ENCODE data around the gene RAD50. TPM values are rescaled to one million over a fixed set of nuclear protein-coding genes. Genes with fewer than 3 reads are reported as not detected.
"Not testable (repeated sequence)": the region's sequence is repeated elsewhere in the genome, so short reads cannot be mapped to it uniquely, and the experiment has no call there.

RAD50 gene
- total RNA-seq, 1 experiment from 2014 or later, result 25.2 TPM

DNA sequence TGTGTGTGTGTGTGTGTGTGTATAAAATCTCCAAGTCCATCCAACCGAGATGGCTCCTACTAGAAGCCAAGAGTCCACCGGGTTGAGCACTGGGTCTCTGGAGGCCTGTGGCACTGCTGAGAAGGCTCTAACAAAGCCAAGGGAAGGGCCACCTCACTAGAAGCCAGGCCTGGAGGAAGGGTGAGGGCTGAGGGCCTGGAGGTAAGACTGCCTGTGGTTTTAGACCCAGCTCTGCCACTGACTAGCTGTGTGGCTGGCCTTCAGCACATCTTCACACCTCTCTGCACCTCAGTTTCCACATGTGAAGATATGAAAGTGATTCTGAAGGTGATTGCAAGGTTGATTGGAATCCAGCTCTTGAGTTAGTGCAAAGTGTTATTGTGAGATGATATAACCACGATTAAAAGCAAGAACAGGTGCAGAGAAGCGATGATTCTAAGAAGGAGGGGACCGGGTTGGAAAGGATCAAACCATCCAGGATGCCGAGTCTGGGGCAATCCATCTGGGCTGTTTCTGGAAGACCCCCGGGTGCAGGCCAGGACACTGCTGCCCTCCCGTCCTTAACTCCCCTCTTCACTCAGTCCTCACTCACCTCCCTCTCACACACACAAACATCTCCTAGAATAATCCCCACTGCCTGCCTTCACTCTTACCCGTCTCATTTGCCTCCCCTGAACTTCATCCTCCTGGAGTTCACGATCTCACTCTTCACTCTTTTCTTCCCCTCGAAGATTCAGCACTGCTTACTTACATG is 119.3 kb downstream of the RAD50 start:
- no peak for DNase-seq (ENCODE audit: low read depth)

DNA sequence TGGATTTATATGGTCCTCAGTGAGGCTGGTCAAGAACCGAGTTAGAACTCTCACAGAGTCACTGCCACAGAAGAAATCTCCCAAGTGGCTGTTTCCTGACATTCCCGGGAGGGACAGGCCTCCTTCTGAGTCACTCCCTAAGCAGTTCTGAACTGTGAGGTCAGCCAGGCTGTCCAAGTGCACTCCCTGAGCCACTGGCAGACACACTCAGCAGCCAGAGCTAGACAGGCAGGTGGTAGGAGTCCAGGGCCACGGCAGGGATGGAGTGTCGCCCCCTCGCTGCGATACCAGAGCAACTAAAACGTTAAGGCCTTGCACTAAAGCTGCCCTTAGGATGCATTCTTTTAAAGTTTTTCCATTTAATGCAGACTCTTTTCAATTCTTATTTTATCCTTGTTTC is 120.4 kb downstream of the RAD50 start:
- DNase-seq (ENCODE audit: low read depth), result peak; percentile 84

DNA sequence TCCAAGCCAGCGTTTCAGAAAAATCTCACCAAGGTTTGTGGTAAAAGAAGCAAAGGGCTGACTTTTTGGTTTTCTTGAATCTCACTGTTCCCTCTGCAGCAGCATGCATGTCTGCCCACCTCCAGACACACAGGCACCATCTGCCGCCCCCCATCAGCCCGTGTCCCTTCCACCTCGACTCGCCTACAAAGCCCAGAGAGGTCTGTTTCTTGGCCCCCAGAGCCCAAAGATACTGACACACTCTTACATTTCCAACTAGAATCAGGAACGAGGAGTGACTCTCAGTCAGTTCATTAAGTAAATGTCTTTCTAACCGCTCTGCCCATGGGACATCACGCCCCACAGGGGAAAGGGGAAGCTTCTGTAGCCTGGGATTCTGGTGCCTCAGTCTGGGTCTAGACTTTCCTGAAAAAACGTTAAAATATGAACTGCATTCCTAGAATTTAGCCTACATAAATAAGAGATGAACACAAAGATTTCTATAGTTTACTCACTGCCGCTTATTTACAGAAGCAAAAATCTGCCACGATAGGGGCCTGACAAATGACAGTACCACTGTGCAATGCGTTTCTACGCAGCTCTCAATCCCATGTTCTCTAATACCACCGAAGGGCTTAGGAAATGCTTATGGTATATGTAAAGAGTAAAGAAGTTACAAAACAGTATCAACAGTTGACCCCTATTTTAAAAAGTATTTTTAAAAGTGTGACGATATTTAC is 121.1 kb downstream of the RAD50 start:
- DNase-seq (ENCODE audit: low read depth), result no peak

DNA sequence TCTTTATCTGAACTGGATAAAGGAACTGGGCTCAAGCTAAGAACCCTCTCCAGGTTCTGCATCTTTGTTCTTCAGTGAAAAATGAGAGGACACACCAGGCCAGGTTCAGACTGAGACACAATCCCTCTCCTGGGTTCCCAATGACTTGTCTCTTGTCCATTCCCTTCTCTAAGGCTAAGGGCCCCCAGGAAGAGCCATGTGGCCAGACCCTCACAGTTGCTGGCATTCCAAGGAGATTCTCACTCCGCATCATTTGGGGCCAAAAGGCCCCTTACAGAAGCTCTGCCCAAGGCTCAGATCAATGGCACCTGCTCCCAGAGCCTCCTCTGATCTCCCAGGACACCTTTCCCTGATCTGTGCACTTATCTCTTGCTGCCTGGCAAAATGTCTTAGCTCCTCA is 122.0 kb downstream of the RAD50 start:
- DNase-seq (ENCODE audit: low read depth), result no peak

DNA sequence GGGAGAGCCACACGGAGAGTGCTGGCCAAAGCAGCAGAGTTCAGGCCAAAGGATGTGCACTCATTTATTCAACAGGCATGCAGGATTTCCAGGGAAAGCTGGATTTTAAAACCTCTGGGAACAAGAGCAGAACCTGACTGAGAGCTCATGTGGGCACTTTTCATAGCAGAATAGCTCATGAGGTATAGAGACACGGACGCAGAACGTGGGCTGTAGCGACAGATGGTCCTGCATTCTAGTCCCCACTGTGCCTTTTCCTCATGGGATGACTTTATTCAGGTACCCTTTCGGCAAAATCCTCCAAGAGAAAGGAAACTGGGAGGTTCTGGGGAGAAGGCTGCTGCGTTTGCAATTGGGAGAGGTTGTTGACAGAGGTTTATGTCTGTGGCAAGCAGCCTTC is 122.4 kb downstream of the RAD50 start:
- no peak for DNase-seq (ENCODE audit: low read depth)

DNA sequence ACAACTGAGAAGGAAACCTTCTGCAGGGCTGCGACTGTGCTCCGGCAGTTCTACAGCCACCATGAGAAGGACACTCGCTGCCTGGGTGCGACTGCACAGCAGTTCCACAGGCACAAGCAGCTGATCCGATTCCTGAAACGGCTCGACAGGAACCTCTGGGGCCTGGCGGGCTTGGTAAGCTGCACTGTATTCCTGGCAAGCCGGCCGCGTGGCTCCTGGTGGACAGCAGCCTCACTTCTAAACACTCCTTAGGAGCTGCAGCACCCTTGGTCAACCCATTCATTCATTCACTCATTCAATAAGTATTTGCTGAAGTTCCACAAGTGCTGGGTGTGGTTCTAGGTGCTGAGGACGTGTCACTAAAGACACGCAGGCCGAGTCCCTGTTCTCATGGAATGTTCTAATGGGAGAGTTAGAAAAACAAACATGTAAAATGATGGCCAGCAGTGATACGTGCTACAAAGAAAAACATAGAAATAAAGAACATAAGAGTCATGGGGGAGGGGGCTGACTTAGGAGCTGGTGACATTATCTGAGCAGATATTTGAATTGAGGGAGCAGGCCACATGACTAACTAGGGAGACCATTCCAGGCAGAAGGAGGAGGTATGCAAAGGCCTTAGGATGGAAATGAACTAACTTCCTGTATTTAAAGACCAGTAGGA is 123.1 kb downstream of the RAD50 start:
- no peak for DNase-seq (ENCODE audit: low read depth)

DNA sequence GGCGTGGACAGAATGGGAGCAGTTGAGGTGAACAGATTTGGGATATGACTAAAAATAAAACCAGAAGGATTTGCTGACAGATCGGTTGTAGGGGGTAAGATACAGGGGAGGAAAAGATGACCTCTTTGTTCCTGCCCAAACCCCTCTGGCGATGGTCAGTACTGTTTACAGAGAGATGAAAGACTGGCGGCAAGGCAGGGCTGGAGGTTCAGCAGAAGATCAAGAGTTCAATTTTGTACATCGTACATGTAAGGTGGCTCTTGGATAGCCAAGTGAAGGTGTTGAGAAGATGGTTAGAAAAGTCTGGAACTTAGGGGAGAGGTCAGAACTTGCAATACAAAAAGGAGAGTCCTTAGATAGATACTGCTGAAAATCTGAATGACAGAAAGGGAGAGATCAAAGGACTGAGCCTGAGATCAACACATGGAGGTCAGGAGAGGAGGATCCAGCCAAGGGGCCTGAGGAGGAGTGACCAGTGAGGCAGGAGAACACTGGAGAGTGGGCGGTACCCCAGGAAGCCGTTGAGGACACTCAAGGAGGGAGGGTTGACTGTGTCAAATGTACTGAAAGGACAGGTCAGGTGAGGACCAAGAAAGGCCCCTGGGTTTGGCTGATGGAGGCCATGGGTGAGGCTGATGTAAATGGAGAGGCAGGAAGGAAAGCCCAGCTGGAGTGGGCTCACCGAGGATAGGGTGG is 124.2 kb downstream of the RAD50 start:
- no peak for DNase-seq (ENCODE audit: low read depth)

DNA sequence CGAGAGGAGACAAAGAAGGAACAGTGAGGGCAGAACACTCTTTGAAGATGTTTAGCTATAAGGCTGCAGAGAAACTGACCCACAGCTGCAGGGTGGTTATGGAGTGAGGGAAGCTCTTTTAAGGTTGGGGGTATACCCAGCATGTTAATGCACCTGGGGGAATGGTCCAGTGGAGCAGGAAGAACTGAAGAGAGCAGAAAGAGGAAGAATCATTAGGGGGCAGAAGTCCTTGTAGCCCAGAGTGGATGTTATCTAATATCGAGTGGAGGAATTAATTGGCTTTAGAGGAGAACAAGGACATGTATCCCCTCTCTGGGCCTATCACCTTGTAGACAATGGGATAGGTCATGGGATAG is 124.7 kb downstream of the RAD50 start:
- DNase-seq (ENCODE audit: low read depth), result no peak

DNA sequence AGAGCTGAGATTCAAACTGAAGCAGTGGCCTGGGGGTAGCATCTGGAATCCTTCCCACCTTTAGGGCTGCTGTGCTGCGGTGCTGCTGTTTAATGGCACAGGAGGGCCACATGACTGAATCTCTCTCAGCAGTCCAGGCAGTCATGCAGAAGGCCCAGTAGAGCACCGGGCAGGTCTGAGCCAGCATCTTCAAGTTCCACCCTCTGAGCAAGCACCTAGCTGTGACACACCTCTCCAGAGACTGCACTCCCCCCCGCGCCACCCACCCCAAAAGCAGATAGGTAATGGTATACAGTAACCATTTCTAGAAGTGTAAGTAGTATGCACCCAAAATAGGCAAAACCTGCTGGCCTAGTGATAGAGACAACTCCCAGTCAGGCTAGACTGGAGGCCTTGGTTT is 125.2 kb downstream of the RAD50 start:
- no peak for DNase-seq (ENCODE audit: low read depth)

DNA sequence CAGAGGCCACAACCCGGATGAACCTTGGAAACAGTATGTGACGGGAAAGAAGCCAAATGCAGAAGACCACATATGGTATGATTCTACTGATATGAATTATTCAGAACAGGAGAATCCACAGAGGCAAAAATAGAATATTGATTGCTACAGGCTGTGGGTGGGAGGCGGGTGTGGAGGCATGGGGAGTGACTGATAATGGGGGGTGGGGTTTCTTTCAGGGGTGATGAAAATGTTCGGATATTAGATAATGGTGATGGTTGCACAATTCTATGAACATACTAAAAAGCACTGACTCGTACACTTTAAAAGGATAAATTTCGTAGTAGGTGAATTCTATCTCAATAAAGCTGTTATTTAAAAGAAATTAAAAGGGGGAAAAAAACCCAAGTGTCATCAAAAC is 127.7 kb downstream of the RAD50 start:
- no peak for DNase-seq (ENCODE audit: low read depth)

DNA sequence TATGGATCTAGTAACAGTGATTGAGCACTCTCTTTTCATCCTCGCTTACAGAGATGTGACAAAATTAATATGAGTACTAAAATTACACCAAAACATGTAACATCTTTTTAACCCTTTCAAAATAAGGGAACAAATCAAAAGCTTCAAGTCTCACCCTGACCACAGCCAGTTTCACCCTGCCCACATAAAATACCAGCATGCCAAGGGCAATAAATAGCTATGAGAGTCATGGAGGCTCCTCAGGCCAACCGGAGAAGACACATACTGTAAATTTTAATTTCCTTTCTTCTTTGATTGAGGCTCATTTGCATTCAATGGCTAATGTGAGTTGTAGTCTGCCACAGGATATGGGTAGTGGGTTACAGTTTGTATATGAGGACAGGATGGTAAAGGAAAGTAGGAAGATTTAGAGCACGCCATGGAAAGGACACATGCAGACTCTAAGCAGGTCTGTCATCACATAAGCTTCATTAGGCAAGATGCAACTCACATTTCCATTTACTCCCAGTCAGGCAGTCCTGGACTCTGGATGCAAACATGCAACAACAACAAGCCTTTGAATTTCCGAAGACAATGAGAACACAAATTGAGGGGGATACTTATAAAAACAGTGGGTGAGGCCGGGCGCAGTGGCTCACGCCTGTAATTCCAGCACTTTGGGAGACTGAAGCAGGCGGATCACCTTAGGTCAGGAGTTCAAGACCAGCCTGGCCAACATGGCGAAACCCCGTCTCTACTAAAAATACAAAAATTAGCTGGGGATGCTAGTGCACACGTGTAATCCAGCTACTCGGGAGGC is 128.3 kb downstream of the RAD50 start:
- no peak for DNase-seq (ENCODE audit: low read depth)

DNA sequence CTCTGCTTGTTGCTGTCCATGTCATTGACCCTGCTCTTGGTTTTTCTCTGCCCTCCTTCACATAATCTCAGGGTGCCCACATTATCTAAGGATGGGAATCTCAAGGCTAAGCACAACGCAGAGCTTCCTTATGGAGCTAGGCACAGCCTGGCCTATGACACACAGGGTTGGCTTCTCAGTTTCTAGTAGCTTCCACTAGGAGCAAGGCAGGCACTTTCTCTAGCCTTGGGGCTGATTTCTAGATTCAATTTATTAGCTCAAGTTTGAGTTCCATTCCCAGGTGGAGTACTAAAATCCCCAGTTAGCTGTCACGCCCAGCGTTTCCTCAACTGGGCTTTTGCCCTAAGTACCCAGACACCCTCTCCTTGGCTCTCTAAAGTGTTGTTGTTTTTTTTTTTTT is 129.4 kb downstream of the RAD50 start:
- no peak for DNase-seq (ENCODE audit: low read depth)

DNA sequence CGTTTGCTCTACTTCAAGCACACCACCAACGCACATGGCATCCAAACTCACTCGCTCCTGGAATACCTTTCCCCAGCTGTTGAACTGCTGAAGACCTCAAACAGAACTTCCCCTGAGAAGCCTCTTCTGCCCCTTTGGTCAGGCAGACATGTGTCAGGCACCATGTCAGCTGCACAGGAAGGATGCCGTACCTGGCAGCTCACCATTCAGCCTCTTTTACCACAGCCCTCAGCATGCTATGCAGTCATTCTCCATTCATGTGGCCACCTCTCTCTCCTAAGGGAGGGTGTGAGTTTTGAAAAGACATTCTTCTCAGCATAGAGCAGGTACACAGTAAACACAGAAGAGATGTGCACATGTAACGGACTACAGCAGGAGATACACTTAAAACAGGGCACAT is 131.2 kb downstream of the RAD50 start:
- DNase-seq (ENCODE audit: low read depth), result no peak

DNA sequence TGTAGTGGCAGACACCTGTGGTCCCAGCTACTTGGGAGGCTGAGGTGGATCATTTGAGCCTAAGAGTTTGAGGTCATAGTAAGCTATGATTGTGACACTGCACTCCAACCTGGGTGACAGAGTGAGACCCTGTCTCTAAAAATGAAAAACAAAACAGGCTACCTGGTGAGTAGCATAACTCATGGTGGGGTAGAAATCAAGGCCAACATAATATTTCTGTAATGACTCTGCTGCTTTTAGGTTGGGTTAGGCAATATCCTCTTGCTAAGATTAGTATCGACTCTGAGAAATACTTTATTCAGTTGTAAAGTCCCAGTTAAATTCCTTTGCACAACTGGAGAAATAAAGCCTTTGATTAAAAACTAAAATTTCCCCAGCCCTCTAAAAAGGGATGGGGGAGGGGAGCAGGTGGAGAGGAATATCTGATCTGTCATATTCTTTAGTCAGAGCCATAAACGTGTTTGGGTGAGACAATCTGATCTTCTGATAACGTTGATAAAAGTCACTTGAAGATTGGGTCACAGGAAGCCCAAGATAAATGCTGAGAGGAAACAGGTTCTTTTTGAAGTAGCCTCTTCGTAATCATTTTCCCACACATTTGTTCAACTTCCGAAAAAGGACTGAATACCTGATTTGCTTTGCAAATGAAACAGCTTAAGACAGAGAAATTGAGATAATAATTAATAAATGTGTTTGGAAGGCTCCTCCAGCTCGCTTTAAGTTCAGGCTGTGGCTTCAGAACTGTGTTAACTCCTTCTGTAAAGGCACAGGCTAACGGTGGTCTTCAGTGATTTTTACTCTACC is 132.0 kb downstream of the RAD50 start:
- DNase-seq (ENCODE audit: low read depth), result no peak

DNA sequence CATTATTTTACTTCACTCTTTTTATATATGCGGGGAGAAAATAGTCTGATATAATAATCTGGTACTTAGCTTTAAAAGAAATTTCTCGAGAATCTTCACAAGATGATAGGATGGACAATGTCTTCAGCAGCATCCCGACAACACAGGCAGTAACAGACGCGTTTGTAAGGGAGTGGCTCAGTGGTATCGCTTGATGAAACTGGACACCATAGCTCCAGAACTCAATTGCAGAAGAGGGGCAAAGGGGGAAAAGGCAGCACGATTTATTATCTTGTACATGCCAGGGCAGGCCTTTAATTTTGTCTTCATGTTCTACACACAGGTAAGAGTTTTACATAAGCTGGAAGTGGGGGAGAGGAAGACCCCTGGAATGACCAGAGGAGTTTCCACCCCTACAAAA is 132.7 kb downstream of the RAD50 start:
- no peak for DNase-seq (ENCODE audit: low read depth)

DNA sequence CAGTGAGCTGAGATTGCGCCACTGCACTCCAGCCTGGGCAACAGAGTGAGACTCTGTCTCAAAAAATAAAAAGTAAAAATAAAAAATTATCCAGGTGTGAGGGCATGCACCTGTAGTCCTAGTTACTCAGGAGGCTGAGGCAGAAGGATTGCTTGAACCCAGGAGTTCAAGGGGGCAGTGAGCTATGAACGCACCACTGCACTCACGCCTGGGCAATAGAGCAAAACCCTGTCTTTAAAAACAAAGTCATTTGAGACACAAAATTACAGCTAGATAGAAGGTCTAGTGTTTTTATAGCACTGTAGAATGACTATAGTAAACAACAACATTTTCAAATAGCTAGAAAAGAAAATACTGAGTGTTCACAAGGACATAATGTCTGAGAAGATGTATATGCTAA is 133.4 kb downstream of the RAD50 start:
- DNase-seq (ENCODE audit: low read depth), result no peak

DNA sequence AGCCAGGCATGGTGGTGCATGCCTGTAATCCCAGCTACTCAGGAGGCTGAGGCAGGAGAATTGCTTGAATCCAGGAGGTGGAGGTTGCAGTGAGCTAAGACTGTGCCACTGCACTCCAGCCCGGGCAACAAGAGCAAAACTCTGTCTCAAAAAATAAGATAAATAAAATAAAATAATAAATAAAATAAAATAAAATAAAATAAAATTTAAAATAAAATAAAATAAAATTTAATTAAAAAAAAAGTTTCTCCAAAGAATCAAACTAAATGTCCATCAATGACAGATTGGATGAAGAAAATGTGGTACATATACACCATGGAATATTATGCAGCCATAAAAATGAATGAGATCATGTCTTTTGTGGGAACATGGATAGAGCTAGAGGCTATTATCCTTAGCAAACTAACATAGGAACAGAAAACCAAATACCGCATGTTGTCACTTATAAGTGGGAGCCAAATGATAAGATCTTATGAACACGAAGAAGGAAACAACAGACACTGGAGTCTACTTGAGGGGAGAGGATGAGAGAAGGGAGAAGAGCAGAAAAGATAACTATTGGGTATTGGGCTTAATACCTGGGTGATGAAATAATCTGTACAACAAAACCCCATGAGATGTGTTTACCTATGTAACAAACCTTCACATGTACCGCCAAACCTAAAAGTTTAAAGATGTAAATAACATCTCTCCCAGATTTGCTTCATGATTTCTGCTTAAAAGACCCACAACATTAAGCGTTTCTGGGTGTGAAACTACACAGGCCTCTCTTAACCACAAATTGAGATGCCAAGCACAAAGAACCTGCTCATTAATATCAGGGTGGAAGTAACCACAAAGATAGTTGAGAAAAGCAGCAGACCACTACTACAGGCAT is 135.2 kb downstream of the RAD50 start:
- not testable (repeated sequence) for DNase-seq (ENCODE audit: low read depth)

DNA sequence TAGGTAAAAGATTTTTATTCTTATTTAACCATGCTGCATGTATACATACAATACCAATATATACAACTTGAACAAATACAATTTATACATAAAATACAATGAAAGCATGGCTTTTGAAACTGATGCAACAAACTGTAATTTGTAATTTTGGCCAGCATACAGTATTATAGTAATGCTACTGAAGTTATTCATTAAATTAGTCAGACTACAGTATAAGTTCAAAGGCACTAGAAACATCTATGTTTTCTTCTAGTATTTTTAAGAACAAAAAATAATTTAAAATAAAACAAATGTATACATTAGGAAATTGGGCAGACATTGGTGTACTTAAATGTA is 135.8 kb downstream of the RAD50 start:
- DNase-seq (ENCODE audit: low read depth), result no peak
